ENCODE results near the gene RPGR. TPM values are rescaled to one million over a fixed set of nuclear protein-coding genes. Genes with fewer than 3 reads are reported as not detected.

The RPGR gene
- total RNA-seq, 2 donors from 2014 or later, result 14.8 to 21.1 TPM

- TF ChIP-seq, protein P1, sequence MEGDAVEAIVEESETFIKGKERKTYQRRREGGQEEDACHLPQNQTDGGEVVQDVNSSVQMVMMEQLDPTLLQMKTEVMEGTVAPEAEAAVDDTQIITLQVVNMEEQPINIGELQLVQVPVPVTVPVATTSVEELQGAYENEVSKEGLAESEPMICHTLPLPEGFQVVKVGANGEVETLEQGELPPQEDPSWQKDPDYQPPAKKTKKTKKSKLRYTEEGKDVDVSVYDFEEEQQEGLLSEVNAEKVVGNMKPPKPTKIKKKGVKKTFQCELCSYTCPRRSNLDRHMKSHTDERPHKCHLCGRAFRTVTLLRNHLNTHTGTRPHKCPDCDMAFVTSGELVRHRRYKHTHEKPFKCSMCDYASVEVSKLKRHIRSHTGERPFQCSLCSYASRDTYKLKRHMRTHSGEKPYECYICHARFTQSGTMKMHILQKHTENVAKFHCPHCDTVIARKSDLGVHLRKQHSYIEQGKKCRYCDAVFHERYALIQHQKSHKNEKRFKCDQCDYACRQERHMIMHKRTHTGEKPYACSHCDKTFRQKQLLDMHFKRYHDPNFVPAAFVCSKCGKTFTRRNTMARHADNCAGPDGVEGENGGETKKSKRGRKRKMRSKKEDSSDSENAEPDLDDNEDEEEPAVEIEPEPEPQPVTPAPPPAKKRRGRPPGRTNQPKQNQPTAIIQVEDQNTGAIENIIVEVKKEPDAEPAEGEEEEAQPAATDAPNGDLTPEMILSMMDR (IDR thresholded peaks at IDR 0.05), result no peak
- TF ChIP-seq POLR2A (IDR thresholded peaks at IDR 0.05), result no peak
Observed at GRCh38 chrX:38247051-38247450, 80.3 kb downstream of the RPGR start.

GRCh38 chrX:38240541-38240940 is 86.8 kb downstream of the RPGR start:
- intact Hi-C loops (cut with DNase I), result no loop called here
- H3K4me3 ChIP-seq, result no peak overlapping the region
- no peak overlapping the region for H3K27ac ChIP-seq
- H3K27me3 ChIP-seq, result no peaks in the 10 kb centered on the region
- 78 to 94% methylated on average over 2 of the region's 2 CpGs for WGBS, 2 donors
- TF ChIP-seq, protein P1 (IDR thresholded peaks at IDR 0.05), result no peak
- TF ChIP-seq POLR2A (IDR thresholded peaks at IDR 0.05), result no peak
- H3K4me1 ChIP-seq, result no peaks in the 10 kb centered on the region
- ATAC-seq, result no peak
- H3K9me3 ChIP-seq, result no peaks in the 10 kb centered on the region
- DNase-seq, result no peak
- no peaks in the 10 kb centered on the region for H3K36me3 ChIP-seq (replicated peaks in 1 of 2; ENCODE audit: insufficient read depth in 1 of 2, low read depth in 2 of 2)

More at GRCh38 chrX:38247051-38247450, 80.3 kb downstream of the RPGR start:
- Histone ChIP-seq H3K9me3 (no peaks in the 10 kb centered on the region), H3K27ac (no peak overlapping the region), H3K36me3 (replicated peaks in 1 of 2; ENCODE audit: insufficient read depth in 1 of 2, low read depth in 2 of 2) (no peaks in the 10 kb centered on the region), H3K4me1 (no peaks in the 10 kb centered on the region), H3K27me3 (no peaks in the 10 kb centered on the region), H3K4me3 (no peak overlapping the region)
- intact Hi-C loops (cut with DNase I), result no loop called here
- DNase-seq (no peak), ATAC-seq (no peak)
- WGBS, 2 donors, result 91 to 97% methylated on average over 2 of the region's 2 CpGs

- H3K27me3 ChIP-seq, result no peaks in the 10 kb centered on the region
- no peak for ATAC-seq
- no peak overlapping the region for H3K27ac ChIP-seq
- no peak for DNase-seq
- H3K4me3 ChIP-seq, result no peak overlapping the region
- no peaks in the 10 kb centered on the region for H3K36me3 ChIP-seq (replicated peaks in 1 of 2; ENCODE audit: insufficient read depth in 1 of 2, low read depth in 2 of 2)
- no peaks in the 10 kb centered on the region for H3K4me1 ChIP-seq
- WGBS, 2 donors, result 82 to 93% methylated on average over 6 of the region's 6 CpGs
- intact Hi-C loops (cut with DNase I), result no loop called here
- TF ChIP-seq, protein P1 (IDR thresholded peaks at IDR 0.05), result no peak
- TF ChIP-seq POLR2A (IDR thresholded peaks at IDR 0.05), result no peak
- H3K9me3 ChIP-seq, result no peaks in the 10 kb centered on the region
Observed at GRCh38 chrX:38236901-38237615, 90.3 kb downstream of the RPGR start.

DNA sequence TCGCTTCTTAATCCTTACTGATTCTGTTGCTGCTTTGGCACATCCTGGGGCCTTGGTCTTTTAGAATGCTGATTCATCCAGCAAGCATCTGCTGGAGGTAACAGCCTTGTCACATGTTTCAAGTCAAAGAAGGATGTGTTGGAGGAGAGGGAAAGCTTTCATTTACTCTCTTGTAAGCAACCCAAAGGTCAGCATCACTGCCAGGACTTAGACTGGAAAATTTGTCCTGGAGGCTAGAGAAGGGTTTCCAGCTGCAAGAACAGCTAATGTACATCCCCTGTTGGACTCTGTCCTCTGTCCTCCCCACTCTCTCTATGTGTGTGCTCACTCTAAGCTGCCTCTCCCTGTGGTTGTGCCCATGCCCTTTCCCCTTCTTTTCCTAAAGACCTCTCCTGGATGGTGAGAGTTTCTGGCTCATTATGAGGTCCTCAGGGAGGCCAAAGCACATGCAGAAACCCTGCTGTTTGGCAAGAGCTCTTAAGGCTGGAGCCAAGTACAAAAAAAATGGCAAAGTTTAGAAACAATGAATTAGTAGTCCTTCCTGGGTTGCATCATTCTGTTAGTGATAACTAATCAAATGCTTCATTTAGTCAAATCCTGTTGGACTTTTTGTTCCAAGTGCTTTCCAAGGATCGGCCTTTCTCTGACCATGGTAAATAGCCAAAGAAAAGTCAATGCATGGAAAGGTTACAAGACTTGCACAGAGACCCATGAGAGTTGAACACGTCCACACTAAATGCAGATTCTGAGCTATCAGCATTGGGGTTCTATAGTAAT is 93.2 kb downstream of the RPGR start:
- Histone ChIP-seq H3K4me3 (no peak overlapping the region), H3K4me1 (no peaks in the 10 kb centered on the region), H3K36me3 (replicated peaks in 1 of 2; ENCODE audit: insufficient read depth in 1 of 2, low read depth in 2 of 2) (no peaks in the 10 kb centered on the region), H3K9me3 (no peaks in the 10 kb centered on the region), H3K27me3 (no peaks in the 10 kb centered on the region), H3K27ac (no peak overlapping the region)
- TF ChIP-seq, protein P1 (IDR thresholded peaks at IDR 0.05), result no peak
- no peak for TF ChIP-seq POLR2A (IDR thresholded peaks at IDR 0.05)
- ATAC-seq, result peak; percentile 55
- intact Hi-C loops (cut with DNase I), result no loop called here
- DNase-seq, result no peak
- WGBS, 2 donors, result 32 to 62% methylated on average over 3 of the region's 3 CpGs

Data from body of pancreas (tissue), 4 donors.